Thoracic aorta (tissue), 2 donors: ENCODE measurements around the gene OTOP1. TPM values are rescaled to one million over a fixed set of nuclear protein-coding genes. Genes with fewer than 3 reads are reported as not detected.
"Not testable (repeated sequence)": the region's sequence is repeated elsewhere in the genome, so short reads cannot be mapped to it uniquely, and the experiment has no call there.

Experiments used
- ATAC-seq: fragments of 150-250 bp; one replicate; pipeline ENCODE4 v1.8.0; 2017; ENCODE audit warnings: low read depth; ENCODE audit not compliant: insufficient number of reproducible peaks, low FRiP score
- DNase-seq: peaks from one replicate; pipeline ENCODE4 v3.0.0-alpha.2; 2020; ENCODE audit warnings: low spot score
- H3K27ac ChIP-seq, 2 donors: fragments of 200-600 bp; sonication (generic); 1 replicate in 1 of 2; 2 replicates in 1 of 2; pipeline ENCODE4 v1.5.1; 2016; ENCODE audit warnings: mild to moderate bottlenecking in 2 of 2, moderate library complexity in 2 of 2
- H3K27me3 ChIP-seq: fragments of 200-600 bp; sonication (generic); replicated peaks from 2 replicates; pipeline ENCODE4 v1.6.0; 2016; ENCODE audit warnings: mild to moderate bottlenecking; ENCODE audit not compliant: insufficient read depth
- H3K36me3 ChIP-seq: fragments of 200-600 bp; sonication (generic); one replicate; pipeline ENCODE4 v1.5.1; 2016
- H3K4me1 ChIP-seq, 2 donors: fragments of 200-600 bp; sonication (generic); 1 replicate in 1 of 2; 2 replicates in 1 of 2; pipeline versions ENCODE4 v1.5.1 to v1.6.0; 2016; ENCODE audit warnings: low read depth in 2 of 2, mild to moderate bottlenecking in 1 of 2; ENCODE audit not compliant: control insufficient read depth in 1 of 2
- H3K4me3 ChIP-seq: fragments of 200-600 bp; sonication (generic); 2 replicates; pipeline ENCODE4 v1.5.1; 2016; ENCODE audit warnings: mild to moderate bottlenecking
- H3K9me3 ChIP-seq: fragments of 200-600 bp; sonication (generic); 2 replicates; pipeline ENCODE4 v1.5.1; 2016
- total RNA-seq, 2 donors: library from RNA; depleted of rRNA; stranded (reverse); fragments of >200 nt; gene quantifications; one replicate each; pipeline versions ENCODE4 v1.1.0 to v1.2.3, GENCODE V29; 2016
- TF ChIP-seq, protein P1 (sequence below): fragments of 200-600 bp; sonication (generic); IDR thresholded peaks from one replicate; pipeline ENCODE4 v1.5.1; 2019; ENCODE audit warnings: antibody characterized with exemption

OTOP1 gene
- total RNA-seq, 2 donors from 2014 or later = not detected

- no peak overlapping the region for H3K27ac ChIP-seq
- H3K4me1 ChIP-seq = no peaks in the 10 kb centered on the region
- no peaks in the 10 kb centered on the region for H3K9me3 ChIP-seq
- H3K27me3 ChIP-seq = no peaks in the 10 kb centered on the region
- no peak overlapping the region for H3K4me3 ChIP-seq
- ATAC-seq = no peak
- TF ChIP-seq, protein P1, sequence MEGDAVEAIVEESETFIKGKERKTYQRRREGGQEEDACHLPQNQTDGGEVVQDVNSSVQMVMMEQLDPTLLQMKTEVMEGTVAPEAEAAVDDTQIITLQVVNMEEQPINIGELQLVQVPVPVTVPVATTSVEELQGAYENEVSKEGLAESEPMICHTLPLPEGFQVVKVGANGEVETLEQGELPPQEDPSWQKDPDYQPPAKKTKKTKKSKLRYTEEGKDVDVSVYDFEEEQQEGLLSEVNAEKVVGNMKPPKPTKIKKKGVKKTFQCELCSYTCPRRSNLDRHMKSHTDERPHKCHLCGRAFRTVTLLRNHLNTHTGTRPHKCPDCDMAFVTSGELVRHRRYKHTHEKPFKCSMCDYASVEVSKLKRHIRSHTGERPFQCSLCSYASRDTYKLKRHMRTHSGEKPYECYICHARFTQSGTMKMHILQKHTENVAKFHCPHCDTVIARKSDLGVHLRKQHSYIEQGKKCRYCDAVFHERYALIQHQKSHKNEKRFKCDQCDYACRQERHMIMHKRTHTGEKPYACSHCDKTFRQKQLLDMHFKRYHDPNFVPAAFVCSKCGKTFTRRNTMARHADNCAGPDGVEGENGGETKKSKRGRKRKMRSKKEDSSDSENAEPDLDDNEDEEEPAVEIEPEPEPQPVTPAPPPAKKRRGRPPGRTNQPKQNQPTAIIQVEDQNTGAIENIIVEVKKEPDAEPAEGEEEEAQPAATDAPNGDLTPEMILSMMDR = no peak
- no peak for DNase-seq
- no peaks in the 10 kb centered on the region for H3K36me3 ChIP-seq
Observed at GRCh38 chr4:4195354-4195753, 31.4 kb downstream of the OTOP1 start.

- not testable (repeated sequence) for H3K27me3 ChIP-seq, ATAC-seq
Observed at GRCh38 chr4:4188557-4188956, 38.2 kb downstream of the OTOP1 start.

DNA sequence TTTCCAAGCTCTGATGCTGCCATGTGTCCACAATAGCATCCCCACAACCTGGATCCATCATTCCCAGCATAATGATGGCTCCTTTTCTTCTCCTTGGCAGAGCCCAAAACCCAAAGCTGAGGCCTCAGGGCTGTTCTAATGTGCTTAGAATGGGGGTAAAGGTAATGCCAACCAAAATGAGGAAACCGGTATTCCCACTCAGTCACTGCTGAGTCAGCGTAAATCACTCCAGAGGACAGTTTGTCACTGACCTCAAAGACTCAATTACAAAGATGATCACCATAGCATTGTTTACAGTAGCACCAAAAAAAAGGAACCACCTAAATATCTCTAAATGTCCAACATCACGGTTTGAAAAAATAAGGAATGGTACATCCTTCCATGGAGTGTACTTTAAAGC lies 41.2 kb downstream of the OTOP1 start:
- TF ChIP-seq, protein P1 = no peak
- no peaks in the 10 kb centered on the region for H3K27me3 ChIP-seq
- H3K27ac ChIP-seq = no peak overlapping the region
- ATAC-seq (no peak), DNase-seq (no peak)
- H3K36me3 ChIP-seq = no peaks in the 10 kb centered on the region
- no peaks in the 10 kb centered on the region for H3K9me3 ChIP-seq
- no peaks in the 10 kb centered on the region for H3K4me1 ChIP-seq
- H3K4me3 ChIP-seq = no peak overlapping the region

More at GRCh38 chr4:4188557-4188956, 38.2 kb downstream of the OTOP1 start:
- not testable (repeated sequence) for H3K9me3 ChIP-seq, H3K4me1 ChIP-seq, H3K4me3 ChIP-seq, H3K36me3 ChIP-seq, DNase-seq, H3K27ac ChIP-seq

DNA sequence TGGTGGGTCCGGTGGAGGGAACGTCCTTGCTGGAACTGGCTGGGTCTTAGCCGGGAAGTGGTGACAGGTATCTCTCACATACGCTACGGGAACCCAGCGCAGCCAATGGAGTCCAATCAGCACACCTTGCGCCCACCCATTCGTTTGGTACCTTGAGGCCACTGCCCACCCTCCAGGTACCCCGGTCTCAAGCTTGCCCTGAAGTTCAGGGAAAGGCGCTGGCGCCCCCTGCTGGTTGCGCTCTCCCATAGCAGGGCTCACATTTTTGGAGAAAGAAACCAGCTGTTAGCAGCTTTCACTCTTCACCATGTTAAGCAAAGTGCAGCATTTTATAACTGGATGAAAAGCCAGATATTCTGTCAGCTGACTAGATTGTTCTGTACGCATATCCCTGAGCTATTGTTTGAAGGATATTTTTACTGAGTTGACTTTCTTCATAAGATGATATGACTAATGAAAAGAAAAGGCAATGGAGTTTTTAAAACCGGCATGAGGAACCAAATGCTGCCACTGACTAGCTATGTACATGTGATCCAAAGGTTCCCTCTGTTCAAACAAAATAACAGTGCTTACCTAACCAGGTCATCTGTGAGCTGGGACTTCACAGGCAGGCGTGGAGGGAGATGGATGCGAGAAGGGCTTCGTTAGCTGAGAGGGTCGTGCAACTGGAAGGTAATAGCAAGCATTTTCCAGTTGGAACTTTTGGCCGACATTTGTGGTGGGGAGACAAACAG lies 43.7 kb downstream of the OTOP1 start:
- Histone ChIP-seq H3K4me1 (no peaks in the 10 kb centered on the region), H3K27ac (no peak overlapping the region), H3K4me3 (no peak overlapping the region), H3K9me3 (no peaks in the 10 kb centered on the region), H3K36me3 (no peaks in the 10 kb centered on the region), H3K27me3 (no peaks in the 10 kb centered on the region)
- no peak for ATAC-seq
- DNase-seq = no peak
- TF ChIP-seq, protein P1 = no peak

DNA sequence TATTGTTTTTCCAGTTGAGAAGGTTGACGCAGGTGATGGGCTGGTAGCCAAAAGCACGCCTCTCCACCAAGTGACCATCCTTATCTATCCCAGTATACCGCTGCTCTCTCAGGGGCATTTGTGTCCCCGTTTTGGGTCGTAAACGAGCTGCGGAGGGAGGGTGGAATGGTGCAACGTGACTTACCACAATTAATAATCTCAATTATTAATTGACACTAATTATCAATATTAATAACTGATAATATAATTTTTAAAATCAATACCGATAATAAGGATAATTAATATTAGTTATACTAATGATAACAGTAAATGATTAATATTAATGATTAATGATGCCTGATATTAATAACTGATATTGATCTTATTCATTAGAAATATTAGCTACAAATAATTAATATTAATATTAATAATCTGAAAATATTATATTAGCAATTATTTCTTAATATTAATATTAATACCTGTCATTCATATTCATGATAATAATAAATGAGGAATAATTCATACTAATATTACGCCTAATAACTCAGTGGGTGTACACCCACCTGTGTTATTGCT lies 56.1 kb downstream of the OTOP1 start:
- DNase-seq (no peak), ATAC-seq (no peak)
- Histone ChIP-seq H3K27me3 (no peaks in the 10 kb centered on the region), H3K27ac (no peak overlapping the region), H3K4me3 (no peak overlapping the region), H3K9me3 (no peaks in the 10 kb centered on the region), H3K4me1 (no peaks in the 10 kb centered on the region), H3K36me3 (no peaks in the 10 kb centered on the region)
- TF ChIP-seq, protein P1 = no peak

GRCh38 chr4:4167981-4168780 lies 58.5 kb downstream of the OTOP1 start:
- H3K4me1 ChIP-seq, H3K4me3 ChIP-seq, H3K36me3 ChIP-seq, H3K27me3 ChIP-seq, H3K9me3 ChIP-seq, H3K27ac ChIP-seq, ATAC-seq, DNase-seq: not testable (repeated sequence)

- not testable (repeated sequence) for H3K27me3 ChIP-seq, H3K36me3 ChIP-seq, H3K9me3 ChIP-seq, H3K27ac ChIP-seq, H3K4me1 ChIP-seq, H3K4me3 ChIP-seq, DNase-seq, ATAC-seq
Observed at GRCh38 chr4:4166986-4167385, 59.7 kb downstream of the OTOP1 start.

DNA sequence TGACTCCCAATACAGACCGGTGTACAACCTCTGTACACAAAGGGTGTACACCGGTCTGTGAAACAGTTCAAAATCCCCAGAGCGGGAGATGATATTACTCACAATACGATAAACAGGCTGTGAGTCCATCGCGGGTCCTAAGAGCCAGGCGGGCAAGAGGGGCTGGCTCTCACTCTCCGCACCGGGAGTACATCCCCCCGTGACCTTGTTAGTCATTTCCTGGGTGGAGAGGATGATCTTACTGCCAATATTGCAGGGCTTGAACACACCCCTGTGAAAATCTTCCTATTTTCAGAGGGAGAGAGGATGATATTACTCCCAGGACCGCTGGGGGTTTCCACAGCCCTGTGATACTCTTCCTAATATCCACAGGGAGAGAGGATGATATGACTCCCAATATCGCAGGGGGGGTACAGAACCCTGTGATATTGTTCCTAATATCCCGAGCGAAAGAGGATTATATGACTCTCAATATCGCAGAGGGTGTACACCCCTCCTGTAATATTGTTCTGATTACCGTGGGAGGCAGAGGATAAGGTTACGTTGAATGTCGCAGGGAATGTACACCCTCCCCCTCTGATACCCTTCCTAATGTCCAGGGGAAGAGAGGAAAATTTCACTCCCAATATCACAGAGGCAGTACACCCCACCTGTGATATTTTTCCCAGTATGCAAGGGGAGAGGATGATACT lies 60.9 kb downstream of the OTOP1 start:
- H3K36me3 ChIP-seq, H3K9me3 ChIP-seq, H3K4me3 ChIP-seq, H3K27me3 ChIP-seq, H3K4me1 ChIP-seq, DNase-seq, H3K27ac ChIP-seq, ATAC-seq: not testable (repeated sequence)
